CD14-positive monocyte (primary cell): ENCODE measurements around the gene CHRNA4. TPM values are rescaled to one million over a fixed set of nuclear protein-coding genes. Genes with fewer than 3 reads are reported as not detected.

ENCODE experiments used
- DNase-seq, 3 donors: peaks; one replicate each; pipeline ENCODE4 v3.0.0-alpha.2; 2011 to 2022
- H2AFZ ChIP-seq: 2 replicates; pipeline ENCODE4 v1.6.0; 2012; ENCODE audit warnings: mild to moderate bottlenecking, low read depth, low read length, inconsistent platforms; ENCODE audit not compliant: insufficient read depth, poor library complexity, severe bottlenecking
- H3K27ac ChIP-seq, 2 donors: 1 replicate in 1 of 2; 2 replicates in 1 of 2; pipeline ENCODE4 v1.5.1; 2012 to 2013; ENCODE audit warnings: low read length in 2 of 2, control low read depth in 1 of 2, inconsistent platforms in 1 of 2, low read depth in 1 of 2, mild to moderate bottlenecking in 1 of 2
- H3K27me3 ChIP-seq, 2 donors: one replicate each; pipeline versions ENCODE4 v1.6.0 to v1.6.1; 2011 to 2013; ENCODE audit warnings: low read length in 2 of 2; ENCODE audit not compliant: control insufficient read depth in 2 of 2, insufficient read depth in 2 of 2
- H3K36me3 ChIP-seq, 2 donors: replicated peaks in 1 of 2; 1 replicate in 1 of 2; 2 replicates in 1 of 2; pipeline versions ENCODE4 v1.5.1 to v1.6.1; 2012 to 2013; ENCODE audit warnings: low read length in 2 of 2, control low read depth in 1 of 2, inconsistent platforms in 1 of 2, mild to moderate bottlenecking in 1 of 2; ENCODE audit not compliant: insufficient read depth in 2 of 2, control insufficient read depth in 1 of 2
- H3K4me1 ChIP-seq, 2 donors: 1 replicate in 1 of 2; 2 replicates in 1 of 2; pipeline versions ENCODE4 v1.5.1 to v1.6.1; 2012 to 2013; ENCODE audit warnings: low read length in 2 of 2, control low read depth in 1 of 2, inconsistent platforms in 1 of 2, mild to moderate bottlenecking in 1 of 2, moderate library complexity in 1 of 2; ENCODE audit not compliant: insufficient read depth in 2 of 2, control insufficient read depth in 1 of 2
- H3K4me2 ChIP-seq: replicated peaks from 2 replicates; pipeline ENCODE3; 2012; ENCODE audit warnings: low read length, moderate library complexity, mild to moderate bottlenecking; ENCODE audit not compliant: poor library complexity, severe bottlenecking; ENCODE audit errors: extremely low read depth
- H3K4me3 ChIP-seq, 3 experiments: fragments of 200-600 bp in 1 of 3; sonication (generic) in 1 of 3; replicated peaks in 1 of 3; 1 replicate in 2 of 3; 2 replicates in 1 of 3; pipeline ENCODE4 v1.5.1; 2011 to 2013; ENCODE audit warnings: low read length in 3 of 3, mild to moderate bottlenecking in 3 of 3, control low read depth in 2 of 3, low read depth in 2 of 3, inconsistent platforms in 1 of 3, moderate library complexity in 1 of 3
- H3K79me2 ChIP-seq: 2 replicates; pipeline ENCODE4 v1.6.0; 2012; ENCODE audit warnings: mild to moderate bottlenecking, control low read depth, inconsistent platforms, low read length, moderate library complexity; ENCODE audit not compliant: insufficient read depth
- H3K9ac ChIP-seq: 2 replicates; pipeline ENCODE4 v1.6.0; 2017; ENCODE audit warnings: low read length, mild to moderate bottlenecking; ENCODE audit not compliant: insufficient read depth, poor library complexity, severe bottlenecking
- H3K9me3 ChIP-seq, 2 donors: replicated peaks in 1 of 2; 1 replicate in 1 of 2; 2 replicates in 1 of 2; pipeline versions ENCODE4 v1.5.1 to v1.6.1; 2012 to 2013; ENCODE audit warnings: low read length in 2 of 2, control low read depth in 1 of 2; ENCODE audit not compliant: control insufficient read depth in 1 of 2, insufficient read depth in 1 of 2
- H4K20me1 ChIP-seq: 2 replicates; pipeline ENCODE4 v1.6.0; 2012; ENCODE audit warnings: mild to moderate bottlenecking, low read length, control low read depth, moderate library complexity; ENCODE audit not compliant: insufficient read depth
- H3K27ac Mint-ChIP-seq, 7 donors: one replicate each; pipeline ENCODE4 v1.8.0; 2020; ENCODE audit warnings: mild to moderate bottlenecking in 7 of 7, mixed read lengths in 7 of 7, moderate library complexity in 6 of 7, inconsistent platforms in 2 of 7
- H3K27me3 Mint-ChIP-seq, 3 donors: one replicate each; pipeline ENCODE4 v1.8.0; 2021 to 2022; ENCODE audit warnings: low read depth in 3 of 3, mild to moderate bottlenecking in 3 of 3, mixed read lengths in 3 of 3, moderate library complexity in 3 of 3, inconsistent platforms in 1 of 3
- H3K36me3 Mint-ChIP-seq, 2 donors: one replicate each; pipeline ENCODE4 v1.8.0; 2020; ENCODE audit warnings: mixed read lengths in 2 of 2, inconsistent platforms in 1 of 2, mild to moderate bottlenecking in 1 of 2
- H3K4me1 Mint-ChIP-seq: one replicate; pipeline ENCODE4 v1.8.0; 2020; ENCODE audit warnings: mild to moderate bottlenecking, mixed read lengths
- H3K4me3 Mint-ChIP-seq, 2 donors: one replicate each; pipeline ENCODE4 v1.8.0; 2020; ENCODE audit warnings: mild to moderate bottlenecking in 2 of 2, mixed read lengths in 2 of 2, moderate library complexity in 1 of 2
- H3K9me3 Mint-ChIP-seq, 7 donors: one replicate each; pipeline ENCODE4 v1.8.0; 2020 to 2022; ENCODE audit warnings: mixed read lengths in 7 of 7, mild to moderate bottlenecking in 6 of 7, moderate library complexity in 6 of 7, inconsistent platforms in 2 of 7
- WGBS: methylation state at CpG from one replicate; pipeline ENCODE4 v1.1.5; 2013; ENCODE audit warnings: missing lambda C conversion rate; ENCODE audit not compliant: insufficient coverage; 5-methylcytosine and 5-hydroxymethylcytosine counted together
- intact Hi-C, 2 donors: fragments of 100-400 bp; cut with micrococcal nuclease; formaldehyde crosslinking; loops; one replicate each; pipeline versions ENCODE4 v1.15.0 to v1.15.1; 2023
- polyA plus RNA-seq, 3 donors: library from polyadenylated mRNA; depleted of rRNA in 1 of 3; unstranded in 2 of 3; stranded (reverse) in 1 of 3; fragments of 300-500 nt in 2 of 3; fragments of >200 nt in 1 of 3; fragmentation: Illumina TruSeq in 2 of 3; gene quantifications; 1 replicate in 2 of 3; 2 replicates in 1 of 3; pipeline ENCODE4 v1.2.3, GENCODE V29; 2012 to 2021
- TF ChIP-seq, protein P1 (sequence below): fragments of 200-600 bp; IDR thresholded peaks from one replicate; pipeline ENCODE4 v1.8.0; 2022; ENCODE audit warnings: antibody characterized with exemption, mild to moderate bottlenecking

Gene CHRNA4
- polyA plus RNA-seq, 3 donors = not detected

DNA sequence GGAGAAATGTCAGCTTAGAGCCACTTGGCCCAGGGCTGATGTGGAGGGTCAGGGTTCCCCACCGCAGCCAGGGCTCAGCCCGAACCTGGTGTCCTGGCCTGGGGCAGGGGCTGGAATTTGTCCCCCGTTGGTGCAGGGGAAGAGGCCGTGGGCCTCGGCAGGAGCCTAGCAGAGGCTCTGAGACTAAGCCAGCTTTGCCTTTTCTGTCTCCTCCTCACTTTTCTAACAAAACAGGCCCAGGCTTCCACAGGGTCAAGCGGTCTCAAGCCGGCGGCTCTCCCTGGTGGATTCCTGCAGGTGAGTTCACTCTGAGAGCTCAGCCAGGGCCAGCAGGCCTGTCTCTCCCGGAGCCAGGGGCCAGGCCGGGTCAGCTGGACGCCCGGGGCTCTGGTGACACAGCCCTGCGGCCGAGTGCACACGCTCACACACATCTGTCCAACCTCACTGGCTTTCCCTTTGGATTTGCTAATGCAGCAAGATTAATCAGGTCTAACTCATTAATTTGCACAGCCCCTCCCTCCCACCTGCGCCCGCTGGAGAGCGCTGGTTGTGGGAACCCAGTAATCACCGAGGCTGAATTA lies 2.9 kb upstream of the CHRNA4 start:
- Histone ChIP-seq H2AFZ (no peak overlapping the region), H3K9ac (no peak overlapping the region), H3K9me3 (no peaks in the 10 kb centered on the region), H3K4me2 (no peak overlapping the region), H3K79me2 (no peaks in the 10 kb centered on the region), H3K4me1 (no peaks in the 10 kb centered on the region), H4K20me1 (no peaks in the 10 kb centered on the region), H3K36me3 (no peaks in the 10 kb centered on the region), H3K4me3 (no peak overlapping the region), H3K27me3 (peaks cover 4 to 25% of the 10 kb centered on the region in 2 donors), H3K27ac (no peak overlapping the region)
- no peak for DNase-seq
- Mint-ChIP-seq H3K36me3 (no peaks in the 10 kb centered on the region), H3K4me3 (no peak overlapping the region), H3K4me1 (no peaks in the 10 kb centered on the region), H3K27me3 (peaks cover 31 to 41% (median 36%) of the 10 kb centered on the region in 3 donors), H3K9me3 (peaks cover 0 to 6% (median 0%) of the 10 kb centered on the region in 7 donors), H3K27ac (no peak overlapping the region)
- TF ChIP-seq, protein P1, sequence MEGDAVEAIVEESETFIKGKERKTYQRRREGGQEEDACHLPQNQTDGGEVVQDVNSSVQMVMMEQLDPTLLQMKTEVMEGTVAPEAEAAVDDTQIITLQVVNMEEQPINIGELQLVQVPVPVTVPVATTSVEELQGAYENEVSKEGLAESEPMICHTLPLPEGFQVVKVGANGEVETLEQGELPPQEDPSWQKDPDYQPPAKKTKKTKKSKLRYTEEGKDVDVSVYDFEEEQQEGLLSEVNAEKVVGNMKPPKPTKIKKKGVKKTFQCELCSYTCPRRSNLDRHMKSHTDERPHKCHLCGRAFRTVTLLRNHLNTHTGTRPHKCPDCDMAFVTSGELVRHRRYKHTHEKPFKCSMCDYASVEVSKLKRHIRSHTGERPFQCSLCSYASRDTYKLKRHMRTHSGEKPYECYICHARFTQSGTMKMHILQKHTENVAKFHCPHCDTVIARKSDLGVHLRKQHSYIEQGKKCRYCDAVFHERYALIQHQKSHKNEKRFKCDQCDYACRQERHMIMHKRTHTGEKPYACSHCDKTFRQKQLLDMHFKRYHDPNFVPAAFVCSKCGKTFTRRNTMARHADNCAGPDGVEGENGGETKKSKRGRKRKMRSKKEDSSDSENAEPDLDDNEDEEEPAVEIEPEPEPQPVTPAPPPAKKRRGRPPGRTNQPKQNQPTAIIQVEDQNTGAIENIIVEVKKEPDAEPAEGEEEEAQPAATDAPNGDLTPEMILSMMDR = no peak
- intact Hi-C loops = no loop called here
- WGBS = 93% methylated on average over 16 of the region's 19 CpGs

GRCh38 chr20:63363013-63363957 lies 2.1 kb upstream of the CHRNA4 start:
- Mint-ChIP-seq H3K4me3 (peak overlapping the region in 1 of 2 donors; percentile 16), H3K4me1 (no peaks in the 10 kb centered on the region), H3K9me3 (peaks cover 0 to 4% (median 0%) of the 10 kb centered on the region in 7 donors), H3K36me3 (no peaks in the 10 kb centered on the region), H3K27ac (no peak overlapping the region), H3K27me3 (peaks cover 29 to 45% (median 34%) of the 10 kb centered on the region in 3 donors)
- H3K9me3 ChIP-seq = no peaks in the 10 kb centered on the region
- H3K79me2 ChIP-seq = no peaks in the 10 kb centered on the region
- no peak overlapping the region for H3K9ac ChIP-seq
- no peak overlapping the region for H2AFZ ChIP-seq
- H4K20me1 ChIP-seq = no peaks in the 10 kb centered on the region
- H3K36me3 ChIP-seq = no peaks in the 10 kb centered on the region
- H3K4me2 ChIP-seq = no peak overlapping the region
- no peak for DNase-seq
- 84% methylated on average over 20 of the region's 23 CpGs for WGBS
- H3K27ac ChIP-seq = no peak overlapping the region
- intact Hi-C loops = no loop called here
- H3K4me3 ChIP-seq = no peak overlapping the region
- H3K4me1 ChIP-seq = no peaks in the 10 kb centered on the region
- TF ChIP-seq, protein P1 = no peak
- peaks cover 4 to 25% of the 10 kb centered on the region in 2 donors for H3K27me3 ChIP-seq
